HCT116 (cell line): ENCODE results near the gene MORN5. TPM values are rescaled to one million over a fixed set of nuclear protein-coding genes. Genes with fewer than 3 reads are reported as not detected.
A peak's percentile ranks its signal among the peaks of the same experiment; 100 is the strongest.

ENCODE experiments used
- ATAC-seq: fragments of 200-7000 bp; cut with Tn5 transposase; 2 replicates; pipeline ENCODE4 v1.9.1; 2020; ENCODE audit warnings: mild to moderate bottlenecking, moderate library complexity
- BruUV-seq: library from RNA; stranded (reverse); fragments of 400-500 nt; replicated peaks from 2 replicates; lab custom pipeline; 2021; lab: Mats Ljungman, UMichigan
- CTCF ChIA-PET: fragments of 300-600 bp; sonication (Branson Sonifier 250); formaldehyde crosslinking; loops from one replicate; lab custom pipeline; 2021; ENCODE audit warnings: antibody characterized with exemption; lab: Charles Lee
- POLR2A ChIA-PET: fragments of 300-600, 350-600 bp; sonication (Branson Sonifier 250); formaldehyde crosslinking; loops from one replicate; lab custom pipeline; 2021; ENCODE audit warnings: antibody characterized with exemption; lab: Charles Lee
- RAD21 ChIA-PET, 2 experiments: fragments of 300-600 bp; sonication (Branson Sonifier 250); formaldehyde crosslinking; loops; one replicate each; lab custom pipeline; 2023; ENCODE audit warnings: low total read pairs in 2 of 2; ENCODE audit not compliant: uncharacterized antibody in 2 of 2, unreplicated experiment in 2 of 2, low non-redundant PET in 1 of 2; lab: Charles Lee
- DNase-seq: peaks from one replicate; pipeline ENCODE4 v3.0.0-alpha.2; 2010; ENCODE audit warnings: low read depth, low spot score
- H2AFZ ChIP-seq: fragments of 200-600 bp; shearing (Covaris generic), sonication (generic); 2 replicates; pipeline ENCODE4 v1.6.1; 2017; ENCODE audit warnings: low read depth, mixed run types, mixed read lengths, antibody characterized with exemption, low read length; ENCODE audit not compliant: poor library complexity, severe bottlenecking
- H3K27ac ChIP-seq: 2 replicates; pipeline ENCODE4 v1.5.1; 2012; ENCODE audit warnings: low read depth, low read length
- H3K27me3 ChIP-seq: fragments of 200-600 bp; sonication (generic); 2 replicates; pipeline ENCODE4 v1.6.1; 2016; ENCODE audit warnings: mixed run types, low read length, mixed read lengths; ENCODE audit not compliant: insufficient read depth
- H3K36me3 ChIP-seq, 2 experiments: fragments of 200-500 bp in 1 of 2; fragments of 200-600 bp in 1 of 2; sonication (Bioruptor generic) in 1 of 2; sonication (generic) in 1 of 2; 2 replicates each; pipeline versions ENCODE4 v1.5.1 to v1.6.1; 2014 to 2016; ENCODE audit warnings: low read length in 2 of 2, inconsistent platforms in 1 of 2, mixed read lengths in 1 of 2, mixed run types in 1 of 2; ENCODE audit not compliant: insufficient read depth in 2 of 2, control insufficient read depth in 1 of 2
- H3K4me1 ChIP-seq, 2 experiments: fragments of 200-600 bp in 1 of 2; sonication (generic) in 1 of 2; 2 replicates each; pipeline versions ENCODE4 v1.5.1 to v1.6.1; 2012 to 2017; ENCODE audit warnings: low read length in 2 of 2, inconsistent platforms in 1 of 2, mild to moderate bottlenecking in 1 of 2, mixed read lengths in 1 of 2, mixed run types in 1 of 2, moderate library complexity in 1 of 2; ENCODE audit not compliant: insufficient read depth in 2 of 2, control insufficient read depth in 1 of 2
- H3K4me2 ChIP-seq: fragments of 200-600 bp; sonication (generic); 2 replicates; pipeline ENCODE4 v1.6.1; 2017; ENCODE audit warnings: mixed run types, low read length, mixed read lengths
- H3K4me3 ChIP-seq, 2 experiments: fragments of 200-600 bp in 1 of 2; sonication (generic) in 1 of 2; replicated peaks in 1 of 2; 2 replicates each; pipeline ENCODE4 v1.5.1; 2011 to 2016; ENCODE audit warnings: low read length in 2 of 2, control low read depth in 1 of 2, low read depth in 1 of 2, mild to moderate bottlenecking in 1 of 2, mixed read lengths in 1 of 2, mixed run types in 1 of 2
- H3K79me2 ChIP-seq: fragments of 200-600 bp; sonication (generic); 2 replicates; pipeline ENCODE4 v1.6.1; 2017; ENCODE audit warnings: mild to moderate bottlenecking, mixed run types, low read length, moderate library complexity, mixed read lengths; ENCODE audit not compliant: insufficient read depth
- H3K9ac ChIP-seq: fragments of 200-600 bp; sonication (generic); 2 replicates; pipeline ENCODE4 v1.6.1; 2016; ENCODE audit warnings: low read length, mixed read lengths
- H3K9me2 ChIP-seq: fragments of 200-600 bp; sonication (generic), shearing (Covaris generic); 2 replicates; pipeline ENCODE4 v1.6.1; 2017; ENCODE audit warnings: mixed run types, mild to moderate bottlenecking, moderate library complexity; ENCODE audit not compliant: insufficient read depth
- H3K9me3 ChIP-seq, 2 experiments: fragments of 200-500 bp in 1 of 2; fragments of 200-600 bp in 1 of 2; sonication (Bioruptor generic) in 1 of 2; sonication (generic) in 1 of 2; 2 replicates each; pipeline ENCODE4 v1.6.1; 2014 to 2017; ENCODE audit warnings: low read length in 2 of 2, mixed read lengths in 2 of 2, inconsistent platforms in 1 of 2, low read depth in 1 of 2, mild to moderate bottlenecking in 1 of 2, mixed run types in 1 of 2, moderate library complexity in 1 of 2; ENCODE audit not compliant: control insufficient read depth in 1 of 2, insufficient read depth in 1 of 2
- H4K20me1 ChIP-seq: fragments of 200-600 bp; sonication (generic), shearing (Covaris generic); 2 replicates; pipeline ENCODE4 v1.6.1; 2017; ENCODE audit warnings: mixed run types, mild to moderate bottlenecking, moderate library complexity; ENCODE audit not compliant: insufficient read depth
- CBX3 ChIP-seq: IDR thresholded peaks from 2 replicates; pipeline ENCODE4 v1.6.1; 2012; ENCODE audit warnings: low read depth
- CEBPB ChIP-seq: IDR thresholded peaks from 2 replicates; pipeline ENCODE4 v1.6.1; 2012; ENCODE audit warnings: low read depth
- FOSL1 ChIP-seq: IDR thresholded peaks from 2 replicates; pipeline ENCODE4 v1.6.1; 2012; ENCODE audit warnings: low read depth
- JUND ChIP-seq: IDR thresholded peaks from 2 replicates; pipeline ENCODE4 v1.6.1; 2012
- POLR2AphosphoS5 ChIP-seq: IDR thresholded peaks from 2 replicates; pipeline ENCODE4 v1.6.1; 2011; ENCODE audit warnings: mild to moderate bottlenecking, low read depth, low read length, moderate library complexity
- REST ChIP-seq: IDR thresholded peaks from 2 replicates; pipeline ENCODE4 v1.6.1; 2012; ENCODE audit warnings: low read depth
- SP1 ChIP-seq: IDR thresholded peaks from 2 replicates; pipeline ENCODE4 v1.6.1; 2012; ENCODE audit warnings: low read depth
- SRF ChIP-seq: IDR thresholded peaks from 2 replicates; pipeline ENCODE4 v1.6.1; 2012; ENCODE audit warnings: low read depth
- TCF7L2 ChIP-seq: IDR thresholded peaks from 2 replicates; pipeline ENCODE4 v1.7.0; 2011; ENCODE audit warnings: borderline replicate concordance, inconsistent platforms; ENCODE audit not compliant: insufficient read depth, insufficient read length; ENCODE audit errors: extremely low read depth
- ZNF274 ChIP-seq: fragments of 200-500 bp; sonication (Bioruptor generic); IDR thresholded peaks from 2 replicates; pipeline ENCODE4 v1.6.1; 2014; ENCODE audit warnings: mild to moderate bottlenecking, low read depth, low read length, inconsistent platforms
- intact Hi-C: fragments of 100-400 bp; cut with micrococcal nuclease; formaldehyde crosslinking; loops from 2 replicates; pipeline ENCODE4 v1.10.0; 2022
- total RNA-seq: library from RNA; stranded (reverse); gene quantifications from one replicate; pipeline ENCODE4 v1.2.1, GENCODE V29; 2021; ENCODE audit not compliant: unreplicated experiment
- TF ChIP-seq, protein P1 (sequence below), 3 experiments: fragments of 200-600 bp in 1 of 3; sonication (generic) in 1 of 3; IDR thresholded peaks in 2 of 3; conservative IDR thresholded peaks in 1 of 3; 2 replicates each; pipeline ENCODE4 v1.5.1; 2012 to 2017; ENCODE audit warnings: low read depth in 2 of 3, low read length in 2 of 3, antibody characterized with exemption in 1 of 3, borderline replicate concordance in 1 of 3, control low read depth in 1 of 3, mild to moderate bottlenecking in 1 of 3, mixed read lengths in 1 of 3, mixed run types in 1 of 3, moderate library complexity in 1 of 3; ENCODE audit not compliant: insufficient read depth in 1 of 3

The MORN5 gene
- total RNA-seq, 1 experiment from 2014 or later: not detected

DNA sequence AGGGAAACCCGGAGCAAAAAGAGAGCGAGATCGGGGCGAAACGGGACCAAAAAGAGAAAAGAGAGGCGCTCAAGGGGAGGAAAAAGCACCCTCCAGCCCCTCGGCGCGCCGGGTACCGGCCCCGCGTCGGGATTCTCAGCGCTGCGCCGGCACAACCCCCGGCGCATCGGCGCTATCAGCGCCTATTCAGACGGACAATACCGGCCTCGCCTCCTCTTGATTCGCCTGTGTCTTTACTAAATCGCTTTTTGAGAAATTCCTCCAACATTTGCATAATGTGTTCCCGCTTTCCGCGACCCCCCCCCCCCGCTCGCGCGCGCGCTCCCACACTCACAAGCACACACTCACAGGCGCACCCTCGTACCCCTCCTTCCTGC is 68.5 kb downstream of the MORN5 start:
- no peak for DNase-seq
- H2AFZ ChIP-seq: no peak overlapping the region
- peak overlapping the region; percentile 75 for H3K4me2 ChIP-seq
- CTCF ChIA-PET: no interaction called here
- BruUV-seq: no TSS peak
- peak overlapping the region; percentile 36 for H3K9ac ChIP-seq
- no peaks in the 10 kb centered on the region for H3K79me2 ChIP-seq
- H3K4me3 ChIP-seq: peak overlapping the region; percentile 33 to 58
- RAD21 ChIA-PET: no interaction called here
- H3K4me1 ChIP-seq: peaks cover 0 to 6% of the 10 kb centered on the region in 2 experiments; a peak in 1 of 4 replicates
- H3K9me2 ChIP-seq: no peaks in the 10 kb centered on the region
- no peaks in the 10 kb centered on the region for H4K20me1 ChIP-seq
- H3K36me3 ChIP-seq: no peaks in the 10 kb centered on the region
- no peak for ATAC-seq
- no peaks in the 10 kb centered on the region for H3K9me3 ChIP-seq
- intact Hi-C loops: no loop called here
- H3K27ac ChIP-seq: no peak overlapping the region; the same call in 1 of the 2 replicates
- H3K27me3 ChIP-seq: peaks cover 13% of the 10 kb centered on the region; the same call in 1 of the 2 replicates
- POLR2A ChIA-PET: no interaction called here
- TF ChIP-seq JUND (no peak), FOSL1 (no peak), POLR2AphosphoS5 (no peak), TCF7L2 (no peak), SRF (no peak), CBX3 (no peak), CEBPB (no peak), ZNF274 (no peak), REST (no peak), SP1 (no peak)
- TF ChIP-seq, protein P1, sequence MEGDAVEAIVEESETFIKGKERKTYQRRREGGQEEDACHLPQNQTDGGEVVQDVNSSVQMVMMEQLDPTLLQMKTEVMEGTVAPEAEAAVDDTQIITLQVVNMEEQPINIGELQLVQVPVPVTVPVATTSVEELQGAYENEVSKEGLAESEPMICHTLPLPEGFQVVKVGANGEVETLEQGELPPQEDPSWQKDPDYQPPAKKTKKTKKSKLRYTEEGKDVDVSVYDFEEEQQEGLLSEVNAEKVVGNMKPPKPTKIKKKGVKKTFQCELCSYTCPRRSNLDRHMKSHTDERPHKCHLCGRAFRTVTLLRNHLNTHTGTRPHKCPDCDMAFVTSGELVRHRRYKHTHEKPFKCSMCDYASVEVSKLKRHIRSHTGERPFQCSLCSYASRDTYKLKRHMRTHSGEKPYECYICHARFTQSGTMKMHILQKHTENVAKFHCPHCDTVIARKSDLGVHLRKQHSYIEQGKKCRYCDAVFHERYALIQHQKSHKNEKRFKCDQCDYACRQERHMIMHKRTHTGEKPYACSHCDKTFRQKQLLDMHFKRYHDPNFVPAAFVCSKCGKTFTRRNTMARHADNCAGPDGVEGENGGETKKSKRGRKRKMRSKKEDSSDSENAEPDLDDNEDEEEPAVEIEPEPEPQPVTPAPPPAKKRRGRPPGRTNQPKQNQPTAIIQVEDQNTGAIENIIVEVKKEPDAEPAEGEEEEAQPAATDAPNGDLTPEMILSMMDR (IDR thresholded peaks at IDR 0.05 in 2 of 3, conservative IDR thresholded peaks at IDR 0.05 in 1 of 3; ENCODE audit: borderline replicate concordance in 1 of 3, insufficient read depth in 1 of 3, low read depth in 2 of 3, low read length in 2 of 3): no peak
